Activated naive CD4-positive, alpha-beta T cell treated with anti-CD3 and anti-CD28 coated beads, Interleukin-2, amount 50 U/mL, for 24 hours (primary cell): ENCODE data around the gene RBPJ.
"Not testable (repeated sequence)": the region's sequence is repeated elsewhere in the genome, so short reads cannot be mapped to it uniquely, and the experiment has no call there.

Experiments
- H3K27ac Mint-ChIP-seq: one replicate; pipeline ENCODE4 v1.8.0; 2021; ENCODE audit warnings: mild to moderate bottlenecking, mixed read lengths
- H3K27me3 Mint-ChIP-seq: one replicate; pipeline ENCODE4 v1.8.0; 2021; ENCODE audit warnings: mixed read lengths
- H3K36me3 Mint-ChIP-seq: one replicate; pipeline ENCODE4 v1.8.0; 2021; ENCODE audit warnings: mixed read lengths
- H3K4me1 Mint-ChIP-seq: one replicate; pipeline ENCODE4 v1.8.0; 2021; ENCODE audit warnings: mixed read lengths
- H3K4me3 Mint-ChIP-seq: one replicate; pipeline ENCODE4 v1.8.0; 2021; ENCODE audit warnings: mild to moderate bottlenecking, mixed read lengths
- H3K9me3 Mint-ChIP-seq: one replicate; pipeline ENCODE4 v1.8.0; 2021; ENCODE audit warnings: mixed read lengths

The RBPJ gene

GRCh38 chr4:26346203-26346620 lies 25.4 kb downstream of the RBPJ start:
- Mint-ChIP-seq H3K9me3 (no peaks in the 10 kb centered on the region), H3K27me3 (no peaks in the 10 kb centered on the region), H3K27ac (peak overlapping the region; percentile 76), H3K4me1 (peaks cover 79% of the 10 kb centered on the region), H3K4me3 (no peak overlapping the region), H3K36me3 (peaks cover 6% of the 10 kb centered on the region)

DNA sequence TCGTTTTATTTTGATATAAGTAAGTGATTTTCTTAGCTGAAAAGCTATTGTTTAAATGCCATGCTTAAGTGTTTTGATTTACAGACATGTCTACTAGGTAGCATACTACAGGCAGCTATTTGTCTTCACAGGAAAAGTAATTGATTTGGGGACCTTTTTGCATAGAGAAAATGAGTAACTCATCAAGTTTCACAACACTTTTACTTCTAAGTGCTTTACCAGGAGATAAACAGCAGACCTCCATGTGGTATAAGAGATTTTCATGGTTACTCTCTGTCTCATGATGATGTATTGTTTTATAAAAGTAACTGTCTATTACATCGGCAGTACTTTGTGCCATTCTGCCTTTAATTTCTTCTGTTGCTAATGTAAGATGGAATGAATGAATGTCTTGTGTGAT lies 28.7 kb downstream of the RBPJ start:
- Mint-ChIP-seq H3K4me3 (no peak overlapping the region), H3K9me3 (no peaks in the 10 kb centered on the region), H3K36me3 (peaks cover 6% of the 10 kb centered on the region), H3K4me1 (peaks cover 76% of the 10 kb centered on the region), H3K27me3 (no peaks in the 10 kb centered on the region), H3K27ac (no peak overlapping the region)

DNA sequence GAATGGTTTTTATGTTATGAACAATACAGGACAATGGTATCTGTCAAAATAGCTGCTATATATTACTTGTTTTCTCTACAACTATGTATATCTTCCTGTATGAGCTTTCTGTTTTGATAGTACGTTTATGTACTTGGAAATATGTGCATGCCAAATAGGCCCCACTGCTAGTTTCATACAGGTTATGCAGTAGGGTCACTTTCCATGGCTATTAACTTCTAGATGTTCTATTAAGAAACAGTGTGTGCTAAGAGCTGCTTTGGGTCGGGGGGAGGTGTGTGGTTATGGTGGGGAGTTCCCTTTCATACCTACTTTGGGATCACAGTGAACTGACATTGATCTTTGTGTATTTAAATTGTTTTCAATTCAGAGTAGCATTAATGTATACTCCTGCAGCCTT lies 30.9 kb downstream of the RBPJ start:
- Mint-ChIP-seq H3K4me1 (peaks cover 56% of the 10 kb centered on the region), H3K4me3 (no peak overlapping the region), H3K9me3 (no peaks in the 10 kb centered on the region), H3K27ac (no peak overlapping the region), H3K36me3 (peaks cover 4% of the 10 kb centered on the region), H3K27me3 (no peaks in the 10 kb centered on the region)

GRCh38 chr4:26354491-26354890 lies 33.7 kb downstream of the RBPJ start:
- Mint-ChIP-seq H3K27me3 (no peaks in the 10 kb centered on the region), H3K27ac (no peak overlapping the region), H3K36me3 (no peaks in the 10 kb centered on the region), H3K4me1 (peaks cover 37% of the 10 kb centered on the region), H3K4me3 (no peak overlapping the region), H3K9me3 (no peaks in the 10 kb centered on the region)

- Mint-ChIP-seq H3K4me1 (peaks cover 31% of the 10 kb centered on the region), H3K27me3 (no peaks in the 10 kb centered on the region), H3K4me3 (no peak overlapping the region), H3K27ac (no peak overlapping the region), H3K9me3 (no peaks in the 10 kb centered on the region), H3K36me3 (no peaks in the 10 kb centered on the region)
Observed at GRCh38 chr4:26355392-26356052, 34.7 kb downstream of the RBPJ start.

GRCh38 chr4:26356081-26356501 lies 35.3 kb downstream of the RBPJ start:
- Mint-ChIP-seq H3K36me3 (no peaks in the 10 kb centered on the region), H3K4me1 (peaks cover 32% of the 10 kb centered on the region)

DNA sequence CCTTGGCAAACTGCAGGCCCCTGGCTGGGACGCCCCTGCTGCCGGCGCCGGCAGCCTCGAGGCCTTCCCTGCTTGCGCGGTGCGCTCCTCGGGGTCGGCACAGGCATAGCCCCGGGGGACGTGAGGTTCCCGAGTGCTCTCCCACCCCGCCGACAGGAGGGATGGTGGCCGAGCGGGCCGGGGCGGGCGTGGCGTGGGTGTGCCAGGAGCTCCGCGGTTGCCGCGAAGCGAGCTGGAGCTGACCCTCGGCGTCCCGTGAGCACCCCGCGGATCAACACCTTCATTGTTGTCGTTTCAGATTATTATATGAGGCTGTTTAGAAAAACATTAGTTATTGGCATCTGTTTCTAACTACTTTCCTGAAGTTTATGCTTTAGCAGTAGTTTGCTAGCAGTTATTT lies 38.7 kb downstream of the RBPJ start:
- not testable (repeated sequence) for H3K9me3 Mint-ChIP-seq, H3K4me3 Mint-ChIP-seq

More at GRCh38 chr4:26356081-26356501, 35.3 kb downstream of the RBPJ start:
- H3K4me3 Mint-ChIP-seq, result no peak overlapping the region
- H3K27me3 Mint-ChIP-seq, result no peaks in the 10 kb centered on the region
- H3K9me3 Mint-ChIP-seq, result no peaks in the 10 kb centered on the region
- H3K27ac Mint-ChIP-seq, result no peak overlapping the region

GRCh38 chr4:26360273-26360672 lies 39.5 kb downstream of the RBPJ start:
- Mint-ChIP-seq H3K27ac (no peak overlapping the region), H3K4me3 (no peak overlapping the region), H3K36me3 (peaks cover 4% of the 10 kb centered on the region), H3K27me3 (no peaks in the 10 kb centered on the region), H3K9me3 (no peaks in the 10 kb centered on the region), H3K4me1 (peaks cover 26% of the 10 kb centered on the region)

More for the DNA sequence above, 38.7 kb downstream of the RBPJ start:
- H3K4me1 Mint-ChIP-seq, result peaks cover 26% of the 10 kb centered on the region
- not testable (repeated sequence) for H3K27me3 Mint-ChIP-seq, H3K27ac Mint-ChIP-seq, H3K36me3 Mint-ChIP-seq

- H3K4me1 Mint-ChIP-seq, result peaks cover 26% of the 10 kb centered on the region
- peak overlapping the region; percentile 26 for H3K4me3 Mint-ChIP-seq
- H3K36me3 Mint-ChIP-seq, result peaks cover 4% of the 10 kb centered on the region
- no peak overlapping the region for H3K27ac Mint-ChIP-seq
- H3K9me3 Mint-ChIP-seq, result no peaks in the 10 kb centered on the region
- no peaks in the 10 kb centered on the region for H3K27me3 Mint-ChIP-seq
Observed at GRCh38 chr4:26360864-26361263, 40.0 kb downstream of the RBPJ start.

DNA sequence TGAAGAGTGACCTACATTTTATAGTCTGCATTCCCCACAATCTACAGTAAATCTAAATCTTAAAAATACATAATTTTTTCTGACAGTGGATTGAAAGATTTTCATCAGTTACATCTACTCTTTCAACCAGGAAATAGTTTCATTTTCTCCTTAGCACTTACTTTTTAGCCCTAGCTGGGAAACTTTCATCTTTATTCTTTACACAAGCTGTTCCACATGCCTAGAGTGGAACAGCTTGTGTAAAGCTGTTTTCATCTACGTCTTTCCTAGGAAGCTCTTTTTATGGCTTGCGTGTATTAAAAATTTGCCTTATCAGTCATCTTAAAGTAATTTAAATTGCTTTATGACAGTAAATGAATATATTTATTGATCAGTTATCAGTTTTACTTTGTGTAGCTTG lies 40.5 kb downstream of the RBPJ start:
- Mint-ChIP-seq H3K9me3 (no peaks in the 10 kb centered on the region), H3K27me3 (no peaks in the 10 kb centered on the region), H3K4me1 (peaks cover 26% of the 10 kb centered on the region), H3K4me3 (no peak overlapping the region), H3K36me3 (peaks cover 4% of the 10 kb centered on the region), H3K27ac (no peak overlapping the region)

DNA sequence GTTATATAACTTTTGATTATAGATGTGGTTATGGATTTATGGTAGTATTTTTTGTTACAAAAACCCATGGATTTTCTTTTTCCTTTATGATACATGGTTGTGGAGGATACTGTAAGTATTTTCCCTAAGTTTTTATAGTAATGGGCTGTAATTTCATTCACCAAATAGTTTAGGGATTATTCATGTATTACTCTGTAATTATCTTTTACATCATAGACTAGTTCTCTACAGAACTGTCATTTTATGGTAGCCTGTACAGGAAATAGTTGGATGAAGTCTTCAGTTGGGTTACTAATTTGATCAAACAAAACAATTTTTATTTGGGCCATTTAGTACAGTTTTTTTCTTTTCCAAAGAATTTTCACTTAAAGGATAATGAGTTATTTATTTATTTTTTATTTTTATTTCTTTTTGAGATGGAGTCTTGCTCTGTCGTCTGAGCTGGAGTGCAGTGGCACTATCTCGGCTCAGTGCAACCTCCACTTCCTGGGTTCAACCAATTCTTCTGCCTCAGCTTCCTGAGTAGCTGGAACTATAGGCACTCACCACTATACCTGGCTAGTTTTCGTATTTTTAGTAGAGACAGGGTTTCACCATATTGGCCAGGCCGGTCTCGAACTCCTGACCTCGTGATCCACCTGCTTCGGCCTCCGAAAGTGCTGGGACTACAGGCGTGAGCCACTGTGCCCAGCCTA lies 42.1 kb downstream of the RBPJ start:
- peaks cover 28% of the 10 kb centered on the region for H3K4me1 Mint-ChIP-seq
- H3K9me3 Mint-ChIP-seq, result no peaks in the 10 kb centered on the region
- H3K4me3 Mint-ChIP-seq, result no peak overlapping the region
- no peaks in the 10 kb centered on the region for H3K27me3 Mint-ChIP-seq
- no peak overlapping the region for H3K27ac Mint-ChIP-seq
- peaks cover 4% of the 10 kb centered on the region for H3K36me3 Mint-ChIP-seq

DNA sequence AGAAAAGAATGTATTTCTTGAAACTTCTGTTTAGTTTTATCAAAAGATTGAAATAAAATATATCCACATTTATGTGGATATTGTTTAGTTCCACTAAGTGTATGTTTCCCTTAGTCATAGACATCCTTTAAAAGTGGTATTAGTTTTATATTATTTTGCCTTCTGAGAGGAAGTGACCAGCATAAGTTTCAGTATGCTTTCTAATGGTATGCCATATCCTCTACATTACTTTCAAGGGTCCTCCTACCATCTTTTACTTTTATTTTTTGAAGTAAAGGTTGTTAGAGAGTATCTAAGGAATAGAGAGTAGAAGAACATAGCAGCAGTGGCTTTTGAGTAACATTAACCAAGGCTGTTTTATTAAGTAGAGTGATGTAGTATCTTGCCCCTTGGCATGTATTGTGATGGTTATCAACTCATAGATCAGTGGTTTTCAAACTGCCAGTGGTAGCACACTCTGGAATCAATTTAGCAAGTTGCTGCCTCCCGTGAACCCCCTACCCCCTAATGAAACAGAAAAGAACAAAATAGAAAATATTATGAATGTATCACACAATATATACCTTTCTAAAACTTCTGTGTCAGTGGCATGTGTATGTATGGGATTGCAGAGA lies 44.8 kb downstream of the RBPJ start:
- H3K4me3 Mint-ChIP-seq, result no peak overlapping the region
- H3K36me3 Mint-ChIP-seq, result peaks cover 13% of the 10 kb centered on the region
- peaks cover 42% of the 10 kb centered on the region for H3K4me1 Mint-ChIP-seq
- H3K27me3 Mint-ChIP-seq, result peaks cover 1% of the 10 kb centered on the region
- no peak overlapping the region for H3K27ac Mint-ChIP-seq
- no peaks in the 10 kb centered on the region for H3K9me3 Mint-ChIP-seq

- peaks cover 10% of the 10 kb centered on the region for H3K36me3 Mint-ChIP-seq
- H3K27me3 Mint-ChIP-seq, result peaks cover 1% of the 10 kb centered on the region
- peaks cover 39% of the 10 kb centered on the region for H3K4me1 Mint-ChIP-seq
Observed at GRCh38 chr4:26367811-26368210, 47.0 kb downstream of the RBPJ start.

GRCh38 chr4:26368685-26369084 lies 47.9 kb downstream of the RBPJ start:
- H3K27ac Mint-ChIP-seq, result no peak overlapping the region

More at GRCh38 chr4:26367811-26368210, 47.0 kb downstream of the RBPJ start:
- H3K27ac Mint-ChIP-seq, result no peak overlapping the region
- no peaks in the 10 kb centered on the region for H3K9me3 Mint-ChIP-seq
- no peak overlapping the region for H3K4me3 Mint-ChIP-seq

DNA sequence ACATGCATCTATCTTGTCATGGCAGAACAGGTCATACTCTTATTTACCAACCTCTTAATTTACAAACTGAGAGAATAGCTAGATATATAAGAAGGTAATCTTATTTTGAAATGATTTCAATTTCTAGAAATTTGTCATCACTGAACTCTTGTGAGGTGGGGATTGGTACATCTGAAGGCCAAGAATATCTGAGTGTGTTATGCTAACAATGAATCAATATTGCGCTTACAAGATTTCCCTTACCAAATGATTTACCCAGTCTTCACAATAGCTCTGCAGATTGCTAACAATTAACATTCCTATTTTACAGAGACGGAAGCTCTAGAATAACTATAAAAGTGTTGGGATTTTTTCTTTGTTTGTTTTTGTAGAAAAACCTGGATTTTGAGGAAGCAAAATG lies 48.3 kb downstream of the RBPJ start:
- peaks cover 1% of the 10 kb centered on the region for H3K27me3 Mint-ChIP-seq
- H3K4me1 Mint-ChIP-seq, result peaks cover 43% of the 10 kb centered on the region
- H3K36me3 Mint-ChIP-seq, result peaks cover 10% of the 10 kb centered on the region
- H3K9me3 Mint-ChIP-seq, result no peaks in the 10 kb centered on the region
- H3K27ac Mint-ChIP-seq, result no peak overlapping the region
- no peak overlapping the region for H3K4me3 Mint-ChIP-seq

More at GRCh38 chr4:26368685-26369084, 47.9 kb downstream of the RBPJ start:
- Mint-ChIP-seq H3K27me3 (peaks cover 1% of the 10 kb centered on the region), H3K4me1 (peaks cover 43% of the 10 kb centered on the region), H3K36me3 (peaks cover 10% of the 10 kb centered on the region), H3K9me3 (no peaks in the 10 kb centered on the region), H3K4me3 (no peak overlapping the region)

DNA sequence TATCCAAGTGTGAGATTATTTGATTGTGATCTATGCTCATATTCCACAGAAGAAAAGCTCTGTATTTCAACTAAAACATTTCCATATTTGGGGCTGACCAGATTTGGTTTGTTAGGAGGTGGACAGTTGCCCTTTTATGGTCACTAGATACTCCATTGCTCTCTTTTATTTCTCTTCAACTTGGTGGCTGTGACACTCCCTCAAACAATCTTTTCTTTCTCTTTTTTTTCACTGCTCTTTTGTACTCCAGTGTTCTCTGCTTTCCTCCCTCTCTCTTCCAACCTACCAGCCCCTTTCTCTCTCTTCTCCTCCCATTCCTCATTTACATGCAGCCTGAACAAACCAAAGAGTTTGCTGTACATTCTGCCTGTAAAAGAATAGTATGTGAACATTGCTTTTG lies 48.8 kb downstream of the RBPJ start:
- Mint-ChIP-seq H3K27me3 (peaks cover 1% of the 10 kb centered on the region), H3K27ac (peak overlapping the region; percentile 18), H3K4me1 (peaks cover 43% of the 10 kb centered on the region), H3K9me3 (no peaks in the 10 kb centered on the region), H3K4me3 (no peak overlapping the region), H3K36me3 (peaks cover 9% of the 10 kb centered on the region)
